Esophagus squamous epithelium (tissue), 4 donors: Measurements from ENCODE around the gene CFAP99.

ENCODE experiments used
- POLR2A ChIP-seq, 4 donors: fragments of 450-650 bp; IDR thresholded peaks; one replicate each; pipeline ENCODE4 v1.6.1; 2017; ENCODE audit warnings: antibody characterized with exemption in 4 of 4, mild to moderate bottlenecking in 4 of 4, moderate library complexity in 3 of 4
- TF ChIP-seq, protein P1 (sequence below), 6 experiments: fragments of 450-650 bp in 4 of 6; fragments of 200-600 bp in 2 of 6; sonication (generic) in 2 of 6; IDR thresholded peaks; one replicate each; pipeline ENCODE4 v1.5.1; 2016 to 2019; ENCODE audit warnings: antibody characterized with exemption in 6 of 6, mild to moderate bottlenecking in 4 of 6, moderate library complexity in 4 of 6

DNA sequence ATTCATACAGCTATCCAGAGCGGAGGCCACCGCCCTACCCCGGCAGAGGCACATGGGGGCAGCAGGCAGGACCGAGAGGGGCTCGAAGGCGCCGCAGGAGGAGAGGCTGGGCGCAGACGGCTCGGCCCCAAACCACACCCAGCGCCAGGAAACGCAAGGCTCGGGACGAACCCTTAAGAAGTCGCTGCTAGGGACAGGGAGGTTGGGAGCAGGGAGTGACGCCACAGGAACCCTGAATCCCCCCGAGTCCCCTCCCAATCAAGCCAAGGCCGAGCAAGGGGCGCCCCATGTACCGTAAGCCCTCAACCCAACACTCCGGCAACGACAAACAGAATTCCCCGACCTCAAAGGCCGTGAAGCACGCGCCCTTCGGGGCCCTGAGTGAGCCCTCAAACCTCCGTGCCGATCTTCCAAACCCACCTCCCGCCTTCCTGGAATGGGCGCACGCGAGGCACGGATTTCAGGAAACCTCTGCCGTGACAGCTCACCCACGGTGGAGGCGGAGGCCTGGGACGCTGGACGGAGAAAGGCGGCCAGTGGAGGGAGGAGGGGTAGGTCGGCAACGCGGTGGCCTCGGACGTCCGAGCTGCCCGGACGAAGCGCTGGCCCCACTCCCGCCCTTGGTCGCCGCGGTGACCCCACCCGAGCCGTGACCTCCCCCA lies 2.1 kb upstream of the CFAP99 start:
- TF ChIP-seq, protein P1, sequence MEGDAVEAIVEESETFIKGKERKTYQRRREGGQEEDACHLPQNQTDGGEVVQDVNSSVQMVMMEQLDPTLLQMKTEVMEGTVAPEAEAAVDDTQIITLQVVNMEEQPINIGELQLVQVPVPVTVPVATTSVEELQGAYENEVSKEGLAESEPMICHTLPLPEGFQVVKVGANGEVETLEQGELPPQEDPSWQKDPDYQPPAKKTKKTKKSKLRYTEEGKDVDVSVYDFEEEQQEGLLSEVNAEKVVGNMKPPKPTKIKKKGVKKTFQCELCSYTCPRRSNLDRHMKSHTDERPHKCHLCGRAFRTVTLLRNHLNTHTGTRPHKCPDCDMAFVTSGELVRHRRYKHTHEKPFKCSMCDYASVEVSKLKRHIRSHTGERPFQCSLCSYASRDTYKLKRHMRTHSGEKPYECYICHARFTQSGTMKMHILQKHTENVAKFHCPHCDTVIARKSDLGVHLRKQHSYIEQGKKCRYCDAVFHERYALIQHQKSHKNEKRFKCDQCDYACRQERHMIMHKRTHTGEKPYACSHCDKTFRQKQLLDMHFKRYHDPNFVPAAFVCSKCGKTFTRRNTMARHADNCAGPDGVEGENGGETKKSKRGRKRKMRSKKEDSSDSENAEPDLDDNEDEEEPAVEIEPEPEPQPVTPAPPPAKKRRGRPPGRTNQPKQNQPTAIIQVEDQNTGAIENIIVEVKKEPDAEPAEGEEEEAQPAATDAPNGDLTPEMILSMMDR (IDR thresholded peaks at IDR 0.05): no peak
- TF ChIP-seq POLR2A (IDR thresholded peaks at IDR 0.05): no peak
